GM12878 (cell line): ENCODE results near the gene INPP5D. TPM values are rescaled to one million over a fixed set of nuclear protein-coding genes. Genes with fewer than 3 reads are reported as not detected.

Experiments used
- ATF7 ChIP-seq: fragments of 450-650 bp; IDR thresholded peaks from 2 replicates; pipeline ENCODE4 v1.6.1; 2016; ENCODE audit warnings: low read depth, mild to moderate bottlenecking
- BRCA1 ChIP-seq: IDR thresholded peaks from 2 replicates; pipeline ENCODE4 v1.6.1; 2011; ENCODE audit warnings: low read depth, low read length, improper control_type of control experiment
- CBX5 ChIP-seq: sonication (generic); IDR thresholded peaks from 2 replicates; pipeline ENCODE4 v1.6.1; 2016; ENCODE audit warnings: low read depth, moderate library complexity, mild to moderate bottlenecking, inconsistent platforms
- CHD4 ChIP-seq: fragments of 200-600 bp; sonication (generic); IDR thresholded peaks from 2 replicates; pipeline ENCODE4 v1.6.1; 2016; ENCODE audit warnings: mild to moderate bottlenecking
- CREM ChIP-seq: IDR thresholded peaks from 2 replicates; pipeline ENCODE4 v1.6.1; 2014; ENCODE audit warnings: antibody characterized with exemption, low read depth
- DPF2 ChIP-seq: fragments of 450-650 bp; IDR thresholded peaks from 2 replicates; pipeline ENCODE4 v1.6.1; 2017; ENCODE audit warnings: mild to moderate bottlenecking
- KLF5 ChIP-seq: fragments of 450-650 bp; IDR thresholded peaks from 2 replicates; pipeline ENCODE4 v1.6.1; 2014; ENCODE audit warnings: mild to moderate bottlenecking; ENCODE audit not compliant: partially characterized antibody
- MYB ChIP-seq: fragments of 150-350 bp; IDR thresholded peaks from 2 replicates; pipeline ENCODE4 v1.6.1; 2014; ENCODE audit warnings: mild to moderate bottlenecking, low read depth, low read length, borderline replicate concordance
- NBN ChIP-seq: fragments of 450-650 bp; IDR thresholded peaks from 2 replicates; pipeline ENCODE4 v1.6.1; 2016
- REST ChIP-seq: IDR thresholded peaks from 2 replicates; pipeline ENCODE4 v1.6.1; 2012; ENCODE audit warnings: mild to moderate bottlenecking, low read depth, low read length
- SMAD1 ChIP-seq: fragments of 450-650 bp; IDR thresholded peaks from 2 replicates; pipeline ENCODE4 v1.6.1; 2018; ENCODE audit warnings: mild to moderate bottlenecking, low read depth; ENCODE audit not compliant: partially characterized antibody
- SMARCA5 ChIP-seq: fragments of 450-650 bp; IDR thresholded peaks from 2 replicates; pipeline ENCODE4 v1.6.1; 2017; ENCODE audit warnings: mild to moderate bottlenecking
- SMC3 ChIP-seq: IDR thresholded peaks from 2 replicates; pipeline ENCODE4 v1.6.1; 2011; ENCODE audit warnings: low read length, improper control_type of control experiment, borderline replicate concordance
- SPI1 ChIP-seq: IDR thresholded peaks from 2 replicates; pipeline ENCODE4 v1.6.1; 2011; ENCODE audit warnings: low read depth, mild to moderate bottlenecking, low read length, moderate library complexity, borderline replicate concordance; ENCODE audit not compliant: insufficient read depth
- TCF7 ChIP-seq: IDR thresholded peaks from 2 replicates; pipeline ENCODE4 v1.6.1; 2014; ENCODE audit warnings: antibody characterized with exemption, borderline replicate concordance
- YBX1 ChIP-seq: fragments of 450-650 bp; IDR thresholded peaks from 2 replicates; pipeline ENCODE4 v1.6.1; 2016; ENCODE audit warnings: antibody characterized with exemption
- ZNF622 ChIP-seq: fragments of 450-650 bp; IDR thresholded peaks from 2 replicates; pipeline ENCODE4 v1.6.1; 2017; ENCODE audit warnings: mild to moderate bottlenecking, inconsistent platforms
- ZZZ3 ChIP-seq: IDR thresholded peaks from 2 replicates; pipeline ENCODE4 v1.6.1; 2011; ENCODE audit warnings: low read depth; ENCODE audit not compliant: control insufficient read depth, insufficient read length
- polyA plus RNA-seq, 11 experiments: library from polyadenylated mRNA; depleted of rRNA in 4 of 11; unstranded in 6 of 11; stranded (reverse) in 5 of 11; fragments of >200 nt; fragmentation: Nextera tagmentation in 4 of 11; fragmentation: Illumina TruSeq in 1 of 11; extraction: Ambion mirVana in 4 of 11; extraction: Trizol in 1 of 11; gene quantifications; 1 replicate in 1 of 11; 2 replicates in 10 of 11; pipeline versions ENCODE4 v1.2.1 to v1.2.3, GENCODE V29; 2011 to 2016; ENCODE audit warnings: inconsistent platforms in 2 of 11, missing spikeins in 2 of 11, low read depth in 1 of 11
- total RNA-seq, 4 experiments: library from RNA; depleted of rRNA in 3 of 4; stranded (reverse); fragments of >200 nt in 3 of 4; fragmentation: Illumina TruSeq in 1 of 4; extraction: Trizol in 1 of 4; gene quantifications; 2 replicates each; pipeline versions ENCODE4 v1.2.1 to v1.2.3, GENCODE V29; 2013 to 2021
- TF ChIP-seq, protein P1 (sequence below): fragments of 450-650 bp; IDR thresholded peaks from 2 replicates; pipeline ENCODE4 v1.6.1; 2017; ENCODE audit warnings: antibody characterized with exemption, mild to moderate bottlenecking, moderate library complexity
- TF ChIP-seq, protein P2 (sequence below), 3 experiments: IDR thresholded peaks in 2 of 3; conservative IDR thresholded peaks in 1 of 3; 2 replicates each; pipeline ENCODE4 v1.5.1; 2011; ENCODE audit warnings: low read depth in 3 of 3, low read length in 3 of 3, mild to moderate bottlenecking in 3 of 3, control low read depth in 2 of 3, moderate library complexity in 2 of 3, inconsistent platforms in 1 of 3, mixed read lengths in 1 of 3; ENCODE audit not compliant: control insufficient read depth in 2 of 3, insufficient read depth in 1 of 3; ENCODE audit errors: extremely low read depth in 1 of 3
- TF ChIP-seq, protein P3 (sequence below): IDR thresholded peaks from 2 replicates; pipeline ENCODE4 v1.6.1; 2012; ENCODE audit warnings: low read depth, low read length, improper control_type of control experiment

Gene INPP5D
- total and polyA plus RNA-seq, 10 of the 15 experiments (the other 5 are each of a cell fraction or from before 2014, with no cell fraction given), result 11.8 to 139 (median 88.8) TPM

GRCh38 chr2:233100192-233100998 lies 40.3 kb downstream of the INPP5D start (continued):
- TF ChIP-seq, protein P1, sequence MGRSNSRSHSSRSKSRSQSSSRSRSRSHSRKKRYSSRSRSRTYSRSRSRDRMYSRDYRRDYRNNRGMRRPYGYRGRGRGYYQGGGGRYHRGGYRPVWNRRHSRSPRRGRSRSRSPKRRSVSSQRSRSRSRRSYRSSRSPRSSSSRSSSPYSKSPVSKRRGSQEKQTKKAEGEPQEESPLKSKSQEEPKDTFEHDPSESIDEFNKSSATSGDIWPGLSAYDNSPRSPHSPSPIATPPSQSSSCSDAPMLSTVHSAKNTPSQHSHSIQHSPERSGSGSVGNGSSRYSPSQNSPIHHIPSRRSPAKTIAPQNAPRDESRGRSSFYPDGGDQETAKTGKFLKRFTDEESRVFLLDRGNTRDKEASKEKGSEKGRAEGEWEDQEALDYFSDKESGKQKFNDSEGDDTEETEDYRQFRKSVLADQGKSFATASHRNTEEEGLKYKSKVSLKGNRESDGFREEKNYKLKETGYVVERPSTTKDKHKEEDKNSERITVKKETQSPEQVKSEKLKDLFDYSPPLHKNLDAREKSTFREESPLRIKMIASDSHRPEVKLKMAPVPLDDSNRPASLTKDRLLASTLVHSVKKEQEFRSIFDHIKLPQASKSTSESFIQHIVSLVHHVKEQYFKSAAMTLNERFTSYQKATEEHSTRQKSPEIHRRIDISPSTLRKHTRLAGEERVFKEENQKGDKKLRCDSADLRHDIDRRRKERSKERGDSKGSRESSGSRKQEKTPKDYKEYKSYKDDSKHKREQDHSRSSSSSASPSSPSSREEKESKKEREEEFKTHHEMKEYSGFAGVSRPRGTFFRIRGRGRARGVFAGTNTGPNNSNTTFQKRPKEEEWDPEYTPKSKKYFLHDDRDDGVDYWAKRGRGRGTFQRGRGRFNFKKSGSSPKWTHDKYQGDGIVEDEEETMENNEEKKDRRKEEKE, result no peak
- TF ChIP-seq ZNF622, result no peak
- TF ChIP-seq ATF7, result peak; percentile 55
- peak; percentile 52; the same call in 1 of the 2 replicates for TF ChIP-seq TCF7
- TF ChIP-seq KLF5, result peak; percentile 37
- TF ChIP-seq, protein P2, sequence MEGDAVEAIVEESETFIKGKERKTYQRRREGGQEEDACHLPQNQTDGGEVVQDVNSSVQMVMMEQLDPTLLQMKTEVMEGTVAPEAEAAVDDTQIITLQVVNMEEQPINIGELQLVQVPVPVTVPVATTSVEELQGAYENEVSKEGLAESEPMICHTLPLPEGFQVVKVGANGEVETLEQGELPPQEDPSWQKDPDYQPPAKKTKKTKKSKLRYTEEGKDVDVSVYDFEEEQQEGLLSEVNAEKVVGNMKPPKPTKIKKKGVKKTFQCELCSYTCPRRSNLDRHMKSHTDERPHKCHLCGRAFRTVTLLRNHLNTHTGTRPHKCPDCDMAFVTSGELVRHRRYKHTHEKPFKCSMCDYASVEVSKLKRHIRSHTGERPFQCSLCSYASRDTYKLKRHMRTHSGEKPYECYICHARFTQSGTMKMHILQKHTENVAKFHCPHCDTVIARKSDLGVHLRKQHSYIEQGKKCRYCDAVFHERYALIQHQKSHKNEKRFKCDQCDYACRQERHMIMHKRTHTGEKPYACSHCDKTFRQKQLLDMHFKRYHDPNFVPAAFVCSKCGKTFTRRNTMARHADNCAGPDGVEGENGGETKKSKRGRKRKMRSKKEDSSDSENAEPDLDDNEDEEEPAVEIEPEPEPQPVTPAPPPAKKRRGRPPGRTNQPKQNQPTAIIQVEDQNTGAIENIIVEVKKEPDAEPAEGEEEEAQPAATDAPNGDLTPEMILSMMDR (IDR thresholded peaks at IDR 0.05 in 2 of 3, conservative IDR thresholded peaks at IDR 0.05 in 1 of 3; ENCODE audit: control insufficient read depth in 2 of 3, extremely low read depth in 1 of 3, insufficient read depth in 1 of 3, low read depth in 3 of 3, low read length in 3 of 3), result no peak
- no peak for TF ChIP-seq BRCA1
- peak; percentile 57; the same call in 1 of the 2 replicates for TF ChIP-seq NBN
- TF ChIP-seq MYB, result 0 out of 2 replicates have a peak, but pooled peaks have one; percentile 60
- peak; percentile 97 for TF ChIP-seq SPI1
- peak; percentile 74; the same call in 1 of the 2 replicates for TF ChIP-seq CBX5
- TF ChIP-seq CREM, result peak; percentile 88
- 0 out of 2 replicates have a peak, but pooled peaks have one; percentile 44 for TF ChIP-seq SMARCA5
- no peak for TF ChIP-seq ZZZ3
- TF ChIP-seq DPF2, result peak; percentile 99
- peak; percentile 67; the same call in 1 of the 2 replicates for TF ChIP-seq YBX1
- 0 out of 2 replicates have a peak, but pooled peaks have one; percentile 37 for TF ChIP-seq REST
- peak; percentile 91 for TF ChIP-seq SMAD1
- TF ChIP-seq, protein P3, sequence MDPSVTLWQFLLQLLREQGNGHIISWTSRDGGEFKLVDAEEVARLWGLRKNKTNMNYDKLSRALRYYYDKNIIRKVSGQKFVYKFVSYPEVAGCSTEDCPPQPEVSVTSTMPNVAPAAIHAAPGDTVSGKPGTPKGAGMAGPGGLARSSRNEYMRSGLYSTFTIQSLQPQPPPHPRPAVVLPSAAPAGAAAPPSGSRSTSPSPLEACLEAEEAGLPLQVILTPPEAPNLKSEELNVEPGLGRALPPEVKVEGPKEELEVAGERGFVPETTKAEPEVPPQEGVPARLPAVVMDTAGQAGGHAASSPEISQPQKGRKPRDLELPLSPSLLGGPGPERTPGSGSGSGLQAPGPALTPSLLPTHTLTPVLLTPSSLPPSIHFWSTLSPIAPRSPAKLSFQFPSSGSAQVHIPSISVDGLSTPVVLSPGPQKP, result peak; percentile 39; the same call in 1 of the 2 replicates
- TF ChIP-seq CHD4, result no peak
- peak; percentile 9; the same call in 1 of the 2 replicates for TF ChIP-seq SMC3
